Ovary (tissue), 9 donors: ENCODE results near the gene GTPBP2. TPM values are rescaled to one million over a fixed set of nuclear protein-coding genes. Genes with fewer than 3 reads are reported as not detected.
"Not testable (repeated sequence)": the region's sequence is repeated elsewhere in the genome, so short reads cannot be mapped to it uniquely, and the experiment has no call there.

Experiments used
- DNase-seq, 5 donors: peaks; one replicate each; pipeline ENCODE4 v3.0.0-alpha.2; 2019 to 2020
- H3K27ac ChIP-seq, 2 donors: fragments of 200-600 bp; one replicate each; pipeline versions ENCODE4 v1.5.1 to v1.8.0; 2019 to 2022
- H3K27me3 ChIP-seq: fragments of 200-600 bp; one replicate; pipeline ENCODE4 v1.8.0; 2022
- H3K36me3 ChIP-seq: fragments of 200-600 bp; sonication (generic); one replicate; pipeline ENCODE4 v1.5.1; 2019
- H3K4me1 ChIP-seq: one replicate; pipeline ENCODE4 v1.8.1; 2013; ENCODE audit warnings: mild to moderate bottlenecking, moderate library complexity; ENCODE audit not compliant: insufficient read depth
- H3K4me3 ChIP-seq: fragments of 200-600 bp; sonication (generic); one replicate; pipeline ENCODE4 v1.5.1; 2017
- H3K9me3 ChIP-seq, 2 donors: fragments of 200-600 bp in 1 of 2; sonication (generic) in 1 of 2; one replicate each; pipeline versions ENCODE4 v1.5.1 to v1.8.1; 2013 to 2019; ENCODE audit warnings: mild to moderate bottlenecking in 1 of 2, moderate library complexity in 1 of 2
- EP300 ChIP-seq: sonication (generic); formaldehyde crosslinking; IDR thresholded peaks from one replicate; pipeline ENCODE4 v1.6.1; 2017; ENCODE audit warnings: antibody characterized with exemption
- POLR2A ChIP-seq: fragments of 450-650 bp; IDR thresholded peaks from one replicate; pipeline ENCODE4 v1.6.1; 2017; ENCODE audit warnings: antibody characterized with exemption, mild to moderate bottlenecking, moderate library complexity
- WGBS, 3 donors: extraction: QIAGEN DNeasy Blood & Tissue Kit in 1 of 3; methylation state at CpG; one replicate each; pipeline versions ENCODE4 v1.1.5 to v1.1.7; 2013 to 2017; 5-methylcytosine and 5-hydroxymethylcytosine counted together
- intact Hi-C, 4 donors: fragments of 100-400 bp; cut with DNase I; formaldehyde crosslinking; loops; one replicate each; pipeline versions ENCODE4 v1.11.0 to v1.15.1; 2022 to 2023
- polyA plus RNA-seq, 2 donors: library from polyadenylated mRNA; stranded (reverse); fragments of 200-250 nt in 1 of 2; fragments of 350-450 nt in 1 of 2; fragmentation: Illumina TruSeq in 1 of 2; extraction: RNeasy Lipid Tissue Mini Kit (QIAGEN cat#74804) in 1 of 2; gene quantifications; one replicate each; pipeline ENCODE4 v1.2.3, GENCODE V29; 2013 to 2014
- total RNA-seq, 7 donors: library from RNA; depleted of rRNA in 2 of 7; stranded (reverse); fragments of >200 nt in 2 of 7; fragmentation: NEBNext Ultra II Directional in 3 of 7; extraction: Animal tissue kit (Norgen Biotek cat#: 25700) in 3 of 7; gene quantifications; one replicate each; pipeline versions ENCODE4 v1.1.0 to v1.2.4, GENCODE V29; 2016 to 2023
- TF ChIP-seq, protein P1 (sequence below), 3 donors: fragments of 450-650 bp in 2 of 3; fragments of 200-600 bp in 1 of 3; IDR thresholded peaks; one replicate each; pipeline versions ENCODE4 v1.5.1 to v1.8.0; 2016 to 2022; ENCODE audit warnings: antibody characterized with exemption in 3 of 3, mild to moderate bottlenecking in 1 of 3
- donor health status: DM: no; HTN: no; CAD: no; lungs with moderate emphysema.
- donor health status: DM: no; HTN: no; CAD: no.
- donor health status: Bipolar disorder and iron deficiency.
- donor health status: DM: yes; HTN: yes; CAD: no.
- donor health status: DM: no; HTN: no; CAD: no.
- donor health status: DM: yes; HTN: yes; CAD: no.

The GTPBP2 gene
- total and polyA plus RNA-seq, 9 donors = 24.9 to 60.4 (median 33.1) TPM

DNA sequence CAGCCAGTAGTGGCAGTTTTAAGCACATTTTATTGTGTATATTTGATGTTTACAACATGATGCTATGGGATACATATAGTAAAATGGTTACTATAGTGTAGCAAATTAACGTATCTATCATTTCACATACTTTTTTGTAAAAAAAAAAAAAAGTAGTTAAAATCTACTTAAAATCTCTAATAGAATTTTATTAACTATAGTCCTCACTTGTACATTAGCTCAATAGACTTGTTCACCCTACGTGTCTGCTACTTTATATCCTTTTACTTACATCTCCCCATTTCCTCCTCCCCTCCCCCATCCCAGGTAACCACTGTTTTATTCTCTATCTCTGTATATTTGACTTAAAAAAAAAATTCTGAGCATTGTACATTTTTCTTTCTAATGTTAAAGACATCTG lies 23.0 kb downstream of the GTPBP2 start:
- DNase-seq = no peak
- intact Hi-C loops = loop anchor here in 2 of 4 donors (5.0 to 10.0 kb wide), 2 partner anchors 469 to 471 kb away; no protein-coding TSS in a partner anchor
- Histone ChIP-seq H3K27ac (no peak overlapping the region), H3K9me3 (no peaks in the 10 kb centered on the region), H3K4me3 (no peak overlapping the region), H3K27me3 (no peaks in the 10 kb centered on the region), H3K36me3 (no peaks in the 10 kb centered on the region), H3K4me1 (no peaks in the 10 kb centered on the region)
- 88 to 97% (median 94%) methylated on average over 2 of the region's 2 CpGs for WGBS, 3 donors
- no peak for TF ChIP-seq EP300
- TF ChIP-seq, protein P1, sequence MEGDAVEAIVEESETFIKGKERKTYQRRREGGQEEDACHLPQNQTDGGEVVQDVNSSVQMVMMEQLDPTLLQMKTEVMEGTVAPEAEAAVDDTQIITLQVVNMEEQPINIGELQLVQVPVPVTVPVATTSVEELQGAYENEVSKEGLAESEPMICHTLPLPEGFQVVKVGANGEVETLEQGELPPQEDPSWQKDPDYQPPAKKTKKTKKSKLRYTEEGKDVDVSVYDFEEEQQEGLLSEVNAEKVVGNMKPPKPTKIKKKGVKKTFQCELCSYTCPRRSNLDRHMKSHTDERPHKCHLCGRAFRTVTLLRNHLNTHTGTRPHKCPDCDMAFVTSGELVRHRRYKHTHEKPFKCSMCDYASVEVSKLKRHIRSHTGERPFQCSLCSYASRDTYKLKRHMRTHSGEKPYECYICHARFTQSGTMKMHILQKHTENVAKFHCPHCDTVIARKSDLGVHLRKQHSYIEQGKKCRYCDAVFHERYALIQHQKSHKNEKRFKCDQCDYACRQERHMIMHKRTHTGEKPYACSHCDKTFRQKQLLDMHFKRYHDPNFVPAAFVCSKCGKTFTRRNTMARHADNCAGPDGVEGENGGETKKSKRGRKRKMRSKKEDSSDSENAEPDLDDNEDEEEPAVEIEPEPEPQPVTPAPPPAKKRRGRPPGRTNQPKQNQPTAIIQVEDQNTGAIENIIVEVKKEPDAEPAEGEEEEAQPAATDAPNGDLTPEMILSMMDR (IDR thresholded peaks at IDR 0.05) = no peak
- no peak for TF ChIP-seq POLR2A

DNA sequence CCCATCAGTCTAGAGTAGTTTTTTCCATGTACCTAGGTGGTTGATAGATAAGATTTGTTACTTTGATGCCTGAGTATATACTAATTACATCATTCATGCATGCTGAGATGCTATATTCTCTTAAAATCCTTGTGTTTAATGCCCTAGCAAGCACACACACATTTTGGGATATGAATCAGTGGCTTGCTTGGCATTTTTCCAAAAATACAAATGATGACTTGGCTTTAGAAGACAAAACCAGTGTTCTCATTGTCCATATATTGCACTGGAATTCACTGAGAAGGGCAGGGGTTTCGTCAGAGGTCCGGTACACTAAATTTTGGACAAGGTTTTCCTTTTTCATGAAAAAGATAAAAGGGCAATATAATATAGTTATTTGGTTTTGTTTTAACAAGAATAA lies 24.9 kb downstream of the GTPBP2 start:
- WGBS, 3 donors = 82 to 93% (median 89%) methylated on average over 2 of the region's 2 CpGs
- H3K36me3 ChIP-seq = no peaks in the 10 kb centered on the region
- intact Hi-C loops = loop anchor here in 1 of 4 donors (10.0 kb wide), 1 partner anchor 471 kb away; no protein-coding TSS in a partner anchor

DNA sequence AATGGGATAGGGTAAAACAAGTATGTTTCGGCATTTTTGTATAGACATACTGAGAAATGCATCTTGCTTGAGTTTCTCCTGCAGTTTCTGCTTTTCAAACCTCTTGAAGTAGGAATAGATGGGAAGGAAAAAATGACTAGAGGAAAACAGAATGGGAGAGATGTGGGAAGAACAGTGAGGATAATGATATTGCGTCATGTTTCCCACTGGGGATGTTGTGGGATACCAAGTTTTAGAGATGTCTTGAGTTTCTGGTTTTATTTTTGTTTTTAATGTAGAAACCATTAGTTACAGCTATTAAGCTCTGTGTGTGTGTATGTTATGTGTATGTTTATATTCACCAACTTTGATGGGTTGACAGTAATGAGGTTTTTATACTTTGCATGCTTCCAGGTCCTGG lies 28.5 kb downstream of the GTPBP2 start:
- H3K36me3 ChIP-seq = no peaks in the 10 kb centered on the region
- no peak overlapping the region for H3K4me3 ChIP-seq
- H3K9me3 ChIP-seq = no peaks in the 10 kb centered on the region
- 95 to 99% (median 98%) methylated on average over 2 of the region's 2 CpGs for WGBS, 3 donors
- intact Hi-C loops = loop anchor here in 1 of 4 donors (10.0 kb wide), 1 partner anchor 474 kb away; no protein-coding TSS in a partner anchor
- TF ChIP-seq POLR2A (no peak), EP300 (no peak)
- TF ChIP-seq, protein P1 (IDR thresholded peaks at IDR 0.05) = no peak
- DNase-seq = no peak
- no peaks in the 10 kb centered on the region for H3K27me3 ChIP-seq
- H3K4me1 ChIP-seq = no peaks in the 10 kb centered on the region
- H3K27ac ChIP-seq = no peak overlapping the region

More for the DNA sequence above, 24.9 kb downstream of the GTPBP2 start:
- no peak for DNase-seq
- Histone ChIP-seq H3K9me3 (no peaks in the 10 kb centered on the region), H3K4me1 (no peaks in the 10 kb centered on the region), H3K4me3 (no peak overlapping the region), H3K27ac (no peak overlapping the region), H3K27me3 (no peaks in the 10 kb centered on the region)
- TF ChIP-seq, protein P1 (IDR thresholded peaks at IDR 0.05) = no peak
- TF ChIP-seq EP300 = no peak
- no peak for TF ChIP-seq POLR2A

DNA sequence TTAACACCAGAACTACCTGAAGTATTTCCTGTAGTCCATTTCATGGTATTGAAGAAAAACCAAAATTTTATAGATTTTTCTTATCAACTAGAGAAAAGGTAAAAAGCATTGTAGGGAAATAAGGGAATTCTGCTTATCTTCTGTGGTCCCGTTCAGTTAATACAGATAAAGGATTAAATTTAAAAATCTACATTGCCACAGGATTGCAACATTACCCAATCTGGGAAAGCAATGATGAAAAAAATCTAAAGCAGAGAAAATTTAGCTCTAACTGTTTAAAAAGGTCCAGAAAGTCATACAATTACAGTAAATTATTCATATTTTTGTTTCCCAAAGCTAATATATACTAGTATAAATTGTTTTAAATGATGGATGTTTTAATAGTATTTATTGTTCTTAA lies 35.1 kb downstream of the GTPBP2 start:
- H3K4me1 ChIP-seq = no peaks in the 10 kb centered on the region
- H3K9me3 ChIP-seq = no peaks in the 10 kb centered on the region
- TF ChIP-seq EP300 (no peak), POLR2A (no peak)
- TF ChIP-seq, protein P1 (IDR thresholded peaks at IDR 0.05) = no peak
- intact Hi-C loops = no loop called here
- H3K36me3 ChIP-seq = no peaks in the 10 kb centered on the region
- no peak overlapping the region for H3K4me3 ChIP-seq
- no peak for DNase-seq
- no peaks in the 10 kb centered on the region for H3K27me3 ChIP-seq
- no peak overlapping the region for H3K27ac ChIP-seq
- WGBS, 3 donors = 24 to 45% (median 32%) methylated on average over 1 of the region's 1 CpG

DNA sequence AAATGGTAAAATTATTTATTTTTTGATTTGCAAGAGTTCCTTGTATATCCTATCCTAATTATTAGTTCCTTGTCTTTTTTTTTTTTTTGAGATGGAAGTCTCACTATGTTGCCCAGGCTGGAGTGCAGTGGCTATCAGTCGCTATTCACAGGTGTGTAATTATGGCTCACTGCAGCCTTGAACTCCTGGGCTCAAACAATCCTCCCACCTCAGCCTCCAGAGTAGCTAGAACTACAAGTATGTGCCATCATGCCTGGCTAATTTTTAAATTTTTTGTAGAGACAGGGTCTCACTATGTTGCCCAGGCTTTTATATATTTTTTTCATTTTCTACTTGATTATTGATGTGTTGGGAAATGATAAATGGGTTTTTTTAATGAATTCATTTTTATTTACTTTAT lies 39.5 kb downstream of the GTPBP2 start:
- H3K4me3 ChIP-seq, H3K36me3 ChIP-seq, DNase-seq, intact Hi-C loops, H3K4me1 ChIP-seq, H3K27ac ChIP-seq, H3K27me3 ChIP-seq, H3K9me3 ChIP-seq: not testable (repeated sequence)
- WGBS, 3 donors = 87 to 98% (median 97%) methylated on average over 1 of the region's 1 CpG
